Kidney (tissue), 22 donors: ENCODE measurements around the gene LRRC39. TPM values are rescaled to one million over a fixed set of nuclear protein-coding genes. Genes with fewer than 3 reads are reported as not detected.

Source experiments
- DNase-seq, 5 donors: peaks; one replicate each; pipeline ENCODE4 v3.0.0-alpha.2; 2013 to 2020
- FAIRE-seq: peaks from 2 replicates; lab custom pipeline; 2012; peaks lifted over from hg19 to GRCh38; lab: Jason Lieb, UNC
- H3K27ac ChIP-seq, 2 donors: one replicate each; pipeline ENCODE4 v1.7.0; 2013; ENCODE audit warnings: low read depth in 2 of 2, low read length in 2 of 2, inconsistent platforms in 1 of 2
- H3K27me3 ChIP-seq: one replicate; pipeline ENCODE4 v1.7.1; 2013; ENCODE audit warnings: low read length, inconsistent platforms; ENCODE audit not compliant: control insufficient read depth, insufficient read depth
- H3K36me3 ChIP-seq, 3 donors: one replicate each; pipeline versions ENCODE4 v1.7.0 to v1.7.1; 2013; ENCODE audit warnings: low read length in 3 of 3, control low read depth in 1 of 3, inconsistent platforms in 1 of 3; ENCODE audit not compliant: insufficient read depth in 3 of 3, control insufficient read depth in 2 of 3
- H3K4me1 ChIP-seq, 3 donors: one replicate each; pipeline versions ENCODE4 v1.7.0 to v1.7.1; 2013; ENCODE audit warnings: low read length in 3 of 3, inconsistent platforms in 1 of 3, low read depth in 1 of 3; ENCODE audit not compliant: control insufficient read depth in 2 of 3, insufficient read depth in 2 of 3
- H3K4me3 ChIP-seq, 3 donors: one replicate each; pipeline versions ENCODE4 v1.7.0 to v1.8.1; 2013; ENCODE audit warnings: low read length in 3 of 3, control low read depth in 1 of 3, inconsistent platforms in 1 of 3
- H3K9ac ChIP-seq, 3 donors: one replicate each; pipeline versions ENCODE4 v1.7.0 to v1.7.1; 2013; ENCODE audit warnings: low read length in 3 of 3, control low read depth in 1 of 3, inconsistent platforms in 1 of 3
- H3K9me3 ChIP-seq, 3 donors: one replicate each; pipeline versions ENCODE4 v1.7.0 to v1.7.1; 2013; ENCODE audit warnings: low read length in 3 of 3, control low read depth in 1 of 3, inconsistent platforms in 1 of 3; ENCODE audit not compliant: control insufficient read depth in 2 of 3, insufficient read depth in 1 of 3
- intact Hi-C: fragments of 100-400 bp; cut with DNase I; formaldehyde crosslinking; loops from one replicate; pipeline ENCODE4 v1.11.1; 2022
- long read RNA-seq, 10 donors: library from polyadenylated mRNA in 1 of 10; unstranded in 1 of 10; transcript quantifications; one replicate each; pipeline ENCODE4 v2.0.0 and lab custom pipeline, GENCODE V29; 2021 to 2026
- polyA plus RNA-seq: library from polyadenylated mRNA; stranded (reverse); fragments of 350-450 nt; fragmentation: Illumina TruSeq; extraction: RNeasy Lipid Tissue Mini Kit (QIAGEN cat#74804); gene quantifications from one replicate; pipeline ENCODE4 v1.2.3, GENCODE V29; 2014; ENCODE audit warnings: low read depth, low replicate concordance; ENCODE audit not compliant: insufficient read depth
- total RNA-seq: library from RNA; stranded (reverse); fragmentation: NEBNext Ultra II Directional; extraction: Animal tissue kit (Norgen Biotek cat#: 25700); gene quantifications from one replicate; pipeline ENCODE4 v1.2.1, GENCODE V29; 2021
- TF ChIP-seq, protein P1 (sequence below): IDR thresholded peaks from 3 replicates; pipeline ENCODE4 v1.5.1; 2012; ENCODE audit warnings: mild to moderate bottlenecking, moderate library complexity, borderline replicate concordance; ENCODE audit not compliant: insufficient read depth; ENCODE audit errors: extremely low read depth
- donor health status: control.
- donor health status: control.
- donor health status: control.
- donor health status: control.
- donor health status: control.
- donor health status: DM: yes; HTN: yes; CAD: no.
- donor health status: Normal renal cell carcinoma (clear cell type).

The LRRC39 gene
- 0.35 TPM for total RNA-seq
- polyA plus RNA-seq, result 0.45 TPM
- long read RNA-seq, donor 1, result 0 reads
- long read RNA-seq, donor 2, result 0 reads
- long read RNA-seq, donor 3, result 0 reads
- long read RNA-seq, donor 4, result 0 reads
- long read RNA-seq, donor 5, result 0 reads
- long read RNA-seq, donor 6, result 0 reads
- long read RNA-seq, donor 7, partial matches to known transcripts, result 0 of 1 reads
- long read RNA-seq, donor 7, other reads (novel, unspliced or antisense), result 1 of 1 reads
- long read RNA-seq, donor 8, partial matches to known transcripts, result 6 of 6 reads
- long read RNA-seq, donor 8, other reads (novel, unspliced or antisense), result 0 of 6 reads
- long read RNA-seq, donor 9, result 0 reads
- long read RNA-seq, donor 10, result 0 reads

DNA sequence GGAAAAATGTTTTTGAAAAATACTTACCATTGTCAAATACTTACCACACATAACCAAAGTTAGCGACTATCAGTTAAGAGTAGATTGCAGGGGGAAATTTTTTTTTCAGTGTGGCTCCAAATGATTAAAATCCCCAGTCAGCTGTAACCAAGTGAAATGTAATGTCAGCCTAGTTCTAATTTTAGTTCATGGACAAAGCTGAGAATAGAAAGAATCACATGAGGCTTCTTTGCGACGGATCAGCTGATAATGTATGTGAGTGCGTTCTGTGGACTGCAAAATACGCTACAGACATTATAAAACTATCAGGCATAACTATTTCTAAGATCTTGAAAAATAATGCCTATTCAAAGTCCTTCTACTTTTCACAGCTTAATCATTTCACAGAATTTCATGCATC, at the start of gene LRRC39:
TSS of gene LRRC39 (minus strand) at position 166 of the 400 bp plus-strand sequence. CDS start 9,740 bp downstream, outside the sequence.
- Histone ChIP-seq H3K9me3 (no peaks in the 10 kb centered on the region), H3K4me1 (no peaks in the 10 kb centered on the region), H3K36me3 (no peaks in the 10 kb centered on the region), H3K27ac (no peak within 1 kb of the TSS), H3K4me3 (no peak within 1 kb of the TSS), H3K9ac (no peak within 1 kb of the TSS), H3K27me3 (no peaks in the 10 kb centered on the region)
- TF ChIP-seq, protein P1, sequence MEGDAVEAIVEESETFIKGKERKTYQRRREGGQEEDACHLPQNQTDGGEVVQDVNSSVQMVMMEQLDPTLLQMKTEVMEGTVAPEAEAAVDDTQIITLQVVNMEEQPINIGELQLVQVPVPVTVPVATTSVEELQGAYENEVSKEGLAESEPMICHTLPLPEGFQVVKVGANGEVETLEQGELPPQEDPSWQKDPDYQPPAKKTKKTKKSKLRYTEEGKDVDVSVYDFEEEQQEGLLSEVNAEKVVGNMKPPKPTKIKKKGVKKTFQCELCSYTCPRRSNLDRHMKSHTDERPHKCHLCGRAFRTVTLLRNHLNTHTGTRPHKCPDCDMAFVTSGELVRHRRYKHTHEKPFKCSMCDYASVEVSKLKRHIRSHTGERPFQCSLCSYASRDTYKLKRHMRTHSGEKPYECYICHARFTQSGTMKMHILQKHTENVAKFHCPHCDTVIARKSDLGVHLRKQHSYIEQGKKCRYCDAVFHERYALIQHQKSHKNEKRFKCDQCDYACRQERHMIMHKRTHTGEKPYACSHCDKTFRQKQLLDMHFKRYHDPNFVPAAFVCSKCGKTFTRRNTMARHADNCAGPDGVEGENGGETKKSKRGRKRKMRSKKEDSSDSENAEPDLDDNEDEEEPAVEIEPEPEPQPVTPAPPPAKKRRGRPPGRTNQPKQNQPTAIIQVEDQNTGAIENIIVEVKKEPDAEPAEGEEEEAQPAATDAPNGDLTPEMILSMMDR, result no peak
- FAIRE-seq, result no peak
- DNase-seq, result no peak
- intact Hi-C loops, result no loop called here

DNA sequence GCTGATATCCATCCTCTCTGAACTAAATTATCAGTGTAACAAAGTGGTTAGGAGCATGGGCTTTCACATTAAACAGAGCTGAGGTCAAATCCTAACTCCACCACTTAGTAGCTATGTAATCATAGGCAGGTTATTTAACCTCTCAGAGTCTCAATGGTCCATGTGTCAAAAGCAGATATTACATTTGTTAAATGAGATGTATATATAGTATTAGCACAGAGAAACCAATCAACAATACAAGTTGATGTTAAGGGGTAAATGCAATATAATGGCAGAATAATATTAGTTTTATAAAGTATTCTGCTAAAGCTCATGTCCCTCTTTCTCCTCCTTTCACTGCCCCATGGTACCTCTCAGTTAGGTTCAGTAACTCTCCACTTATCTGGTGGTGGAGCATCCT, 44.4 kb upstream of the LRRC39 start:
- FAIRE-seq, result no peak
- intact Hi-C loops, result no loop called here
- no peak overlapping the region for H3K27ac ChIP-seq

DNA sequence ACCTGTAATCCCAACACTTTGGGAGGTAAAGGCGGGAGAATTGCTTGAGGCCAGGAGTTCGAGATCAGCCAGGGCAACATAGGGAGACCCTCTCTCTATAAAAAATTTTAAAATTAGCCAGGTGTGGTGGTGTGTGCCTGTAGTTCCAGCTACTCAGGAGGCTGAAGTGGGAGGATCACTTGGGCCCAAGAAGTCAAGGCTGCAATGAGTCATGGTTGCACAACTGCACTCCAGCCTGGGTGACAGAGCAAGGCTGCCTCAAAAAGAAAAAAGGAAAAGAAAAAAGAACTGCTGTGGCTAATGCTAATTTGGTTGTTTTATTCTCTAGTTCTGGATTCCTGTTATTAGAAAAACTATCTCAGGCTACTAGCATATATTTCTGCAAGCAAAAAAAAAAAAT, 41.8 kb upstream of the LRRC39 start:
- no peaks in the 10 kb centered on the region for H3K9me3 ChIP-seq
- no peak for FAIRE-seq
- H3K27ac ChIP-seq, result no peak overlapping the region
- H3K9ac ChIP-seq, result no peak overlapping the region
- intact Hi-C loops, result no loop called here
- TF ChIP-seq, protein P1, result no peak
- H3K27me3 ChIP-seq, result no peaks in the 10 kb centered on the region
- H3K4me1 ChIP-seq, result peaks cover 0 to 16% (median 0%) of the 10 kb centered on the region in 3 donors
- no peak overlapping the region for H3K4me3 ChIP-seq
- no peak for DNase-seq
- peaks cover 0 to 11% (median 0%) of the 10 kb centered on the region in 3 donors for H3K36me3 ChIP-seq

More for the DNA sequence above, 44.4 kb upstream of the LRRC39 start:
- Histone ChIP-seq H3K9ac (no peak overlapping the region), H3K4me3 (no peak overlapping the region), H3K9me3 (no peaks in the 10 kb centered on the region), H3K27me3 (no peaks in the 10 kb centered on the region), H3K36me3 (peaks cover 0 to 11% (median under 1%) of the 10 kb centered on the region in 3 donors), H3K4me1 (peaks cover 0 to 6% (median 0%) of the 10 kb centered on the region in 3 donors)
- TF ChIP-seq, protein P1, result no peak
- DNase-seq, result no peak
